ENCODE results near the gene TSPEAR. TPM values are rescaled to one million over a fixed set of nuclear protein-coding genes. Genes with fewer than 3 reads are reported as not detected.

TSPEAR gene
- total and polyA plus RNA-seq, 10 donors = 0.02 to 0.22 (median 0.03) TPM; not detected in 7

DNA sequence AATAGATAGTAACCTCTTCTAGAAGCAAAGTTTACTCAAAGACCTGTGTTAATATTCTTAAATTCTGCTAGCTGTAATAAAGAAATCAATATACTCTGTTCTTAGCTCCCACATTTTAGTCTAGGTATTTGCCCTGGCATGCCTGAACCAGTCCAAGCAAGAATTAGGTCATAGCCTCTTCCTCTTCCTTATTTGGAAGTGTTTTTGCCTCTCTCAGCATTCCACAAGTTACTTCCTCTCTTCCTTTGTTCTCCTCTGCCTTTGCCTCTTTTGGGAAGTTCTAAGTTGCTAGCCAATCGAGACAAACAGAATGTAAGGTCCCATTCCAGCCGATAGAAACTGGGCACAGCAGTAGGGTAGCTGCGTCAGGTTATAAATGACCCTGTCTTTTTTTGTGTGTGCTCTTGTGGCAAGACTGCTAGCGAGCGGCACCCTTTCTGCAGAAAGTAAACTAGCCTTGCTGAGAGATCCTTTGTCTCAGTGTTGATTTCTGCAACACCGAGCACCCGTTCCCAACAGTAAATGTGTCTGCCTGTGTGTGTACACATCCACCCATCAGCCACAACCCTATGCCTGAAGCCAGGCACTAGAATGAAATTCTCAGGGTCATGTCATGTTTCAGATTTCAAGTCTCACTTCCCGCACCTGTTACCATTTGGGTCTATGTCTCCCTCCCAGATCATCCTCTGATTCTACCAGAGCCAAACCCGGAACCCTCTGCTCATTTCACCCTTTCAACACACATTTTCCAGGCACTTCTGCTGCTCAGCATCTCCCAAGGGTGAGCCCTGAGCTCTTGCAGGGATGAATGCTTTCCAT is 218.6 kb downstream of the TSPEAR start:
- Histone ChIP-seq H3K36me3 (no peaks in the 10 kb centered on the region), H3K27ac (no peak overlapping the region), H3K27me3 (replicated peaks in 1 of 7) (peaks cover 0 to 23% (median 0%) of the 10 kb centered on the region in 7 donors), H3K4me3 (no peak overlapping the region), H3K9me3 (peaks cover 0 to 33% (median 26%) of the 10 kb centered on the region in 8 donors), H3K4me1 (peaks cover 0 to 17% (median 0%) of the 10 kb centered on the region in 6 donors)
- intact Hi-C loops (cut with DNase I; ENCODE audit: low total_unique reads) = no loop called here
- WGBS, 5 donors = 83 to 93% (median 88%) methylated on average over 9 of the region's 9 CpGs
- no peak for TF ChIP-seq POLR2AphosphoS5 (IDR thresholded peaks at IDR 0.05)
- no peak for TF ChIP-seq POLR2A (IDR thresholded peaks at IDR 0.05)
- TF ChIP-seq, protein P1, sequence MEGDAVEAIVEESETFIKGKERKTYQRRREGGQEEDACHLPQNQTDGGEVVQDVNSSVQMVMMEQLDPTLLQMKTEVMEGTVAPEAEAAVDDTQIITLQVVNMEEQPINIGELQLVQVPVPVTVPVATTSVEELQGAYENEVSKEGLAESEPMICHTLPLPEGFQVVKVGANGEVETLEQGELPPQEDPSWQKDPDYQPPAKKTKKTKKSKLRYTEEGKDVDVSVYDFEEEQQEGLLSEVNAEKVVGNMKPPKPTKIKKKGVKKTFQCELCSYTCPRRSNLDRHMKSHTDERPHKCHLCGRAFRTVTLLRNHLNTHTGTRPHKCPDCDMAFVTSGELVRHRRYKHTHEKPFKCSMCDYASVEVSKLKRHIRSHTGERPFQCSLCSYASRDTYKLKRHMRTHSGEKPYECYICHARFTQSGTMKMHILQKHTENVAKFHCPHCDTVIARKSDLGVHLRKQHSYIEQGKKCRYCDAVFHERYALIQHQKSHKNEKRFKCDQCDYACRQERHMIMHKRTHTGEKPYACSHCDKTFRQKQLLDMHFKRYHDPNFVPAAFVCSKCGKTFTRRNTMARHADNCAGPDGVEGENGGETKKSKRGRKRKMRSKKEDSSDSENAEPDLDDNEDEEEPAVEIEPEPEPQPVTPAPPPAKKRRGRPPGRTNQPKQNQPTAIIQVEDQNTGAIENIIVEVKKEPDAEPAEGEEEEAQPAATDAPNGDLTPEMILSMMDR (IDR thresholded peaks at IDR 0.05 in 8 of 11, conservative IDR thresholded peaks at IDR 0.05 in 3 of 11) = no peak
- no peak for DNase-seq

DNA sequence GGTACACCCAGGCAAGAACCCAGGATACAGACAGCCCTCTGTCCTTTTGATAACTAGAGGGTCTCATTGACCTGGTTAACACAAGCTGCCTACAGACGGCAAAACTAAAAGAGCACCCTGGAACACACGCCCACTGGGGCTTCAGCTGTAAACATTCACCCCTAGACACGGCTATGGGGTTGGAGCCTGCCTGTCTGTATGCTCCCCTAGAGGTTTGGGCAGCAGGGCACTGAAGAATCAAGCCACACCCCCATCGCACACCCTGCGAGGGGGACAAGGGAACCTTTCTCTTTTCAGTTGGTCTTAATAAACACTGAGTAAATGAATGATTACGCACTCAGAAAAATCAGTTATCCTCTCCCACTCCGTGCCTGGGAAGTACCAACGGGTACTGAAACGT is 220.6 kb downstream of the TSPEAR start:
- TF ChIP-seq, protein P1 (IDR thresholded peaks at IDR 0.05 in 8 of 11, conservative IDR thresholded peaks at IDR 0.05 in 3 of 11) = no peak
- TF ChIP-seq POLR2A (IDR thresholded peaks at IDR 0.05) (no peak), POLR2AphosphoS5 (IDR thresholded peaks at IDR 0.05) (no peak)
- Histone ChIP-seq H3K36me3 (no peaks in the 10 kb centered on the region), H3K4me1 (peaks cover 0 to 10% (median 0%) of the 10 kb centered on the region in 6 donors), H3K9me3 (peaks cover 0 to 34% (median 26%) of the 10 kb centered on the region in 8 donors), H3K27me3 (replicated peaks in 1 of 7) (peaks cover 0 to 12% (median 0%) of the 10 kb centered on the region in 7 donors), H3K4me3 (no peak overlapping the region), H3K27ac (no peak overlapping the region)
- peak; percentile 28 for DNase-seq
- intact Hi-C loops (cut with DNase I; ENCODE audit: low total_unique reads) = no loop called here
- 86 to 94% (median 90%) methylated on average over 9 of the region's 9 CpGs for WGBS, 5 donors

DNA sequence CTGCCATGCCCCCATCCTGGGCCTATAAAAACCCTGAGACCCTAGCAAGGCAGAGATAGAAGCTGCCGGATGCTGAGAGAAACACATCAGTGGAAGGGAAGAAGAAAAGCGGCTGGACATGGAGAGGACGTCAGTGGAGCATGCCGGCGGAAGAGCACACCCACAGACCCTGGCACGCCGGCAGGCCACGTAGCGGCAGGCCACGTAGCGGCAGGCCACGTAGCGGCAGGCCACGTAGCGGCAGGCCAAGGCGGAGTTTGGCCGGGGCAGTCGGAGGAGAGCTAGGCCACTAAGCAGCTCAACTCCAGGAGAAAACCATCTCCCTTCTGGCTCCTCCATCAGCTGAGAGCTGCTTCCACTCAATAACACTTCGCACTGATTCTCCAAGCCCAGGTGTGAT is 221.0 kb downstream of the TSPEAR start:
- Histone ChIP-seq H3K27ac (no peak overlapping the region), H3K9me3 (peaks cover 0 to 34% (median 26%) of the 10 kb centered on the region in 8 donors)

DNA sequence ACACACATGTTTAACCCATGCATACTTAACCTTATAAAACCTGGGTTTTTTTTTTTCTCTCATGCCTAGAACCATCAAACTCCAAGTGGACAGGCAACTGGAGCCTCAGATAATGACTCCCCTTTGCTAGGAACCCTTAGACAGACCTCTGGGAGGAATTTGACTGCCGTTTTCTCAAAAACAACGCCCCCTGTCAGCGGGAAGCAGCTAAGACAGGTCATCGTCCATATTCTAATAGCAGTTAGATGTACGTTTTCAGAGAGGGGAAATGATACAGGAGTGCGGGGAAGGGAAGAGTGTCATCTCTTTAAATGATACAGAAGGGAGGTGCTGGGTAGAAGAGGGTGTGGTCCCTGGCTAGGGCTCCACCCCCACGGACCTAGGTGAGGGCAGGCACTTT is 221.4 kb downstream of the TSPEAR start:
- no peak for TF ChIP-seq POLR2A (IDR thresholded peaks at IDR 0.05)
- TF ChIP-seq, protein P1 (IDR thresholded peaks at IDR 0.05 in 8 of 11, conservative IDR thresholded peaks at IDR 0.05 in 3 of 11) = no peak
- TF ChIP-seq POLR2AphosphoS5 (IDR thresholded peaks at IDR 0.05) = no peak
- Histone ChIP-seq H3K9me3 (peaks cover 0 to 34% (median 26%) of the 10 kb centered on the region in 8 donors), H3K27ac (no peak overlapping the region), H3K4me3 (no peak overlapping the region), H3K27me3 (replicated peaks in 1 of 7) (peaks cover 0 to 16% (median 0%) of the 10 kb centered on the region in 7 donors), H3K4me1 (peaks cover 0 to 5% (median 0%) of the 10 kb centered on the region in 6 donors), H3K36me3 (no peaks in the 10 kb centered on the region)
- DNase-seq = peak; percentile 15
- WGBS, 5 donors = 30 to 48% (median 33%) methylated on average over 7 of the region's 7 CpGs
- intact Hi-C loops (cut with DNase I; ENCODE audit: low total_unique reads) = no loop called here

More for the DNA sequence above, 221.0 kb downstream of the TSPEAR start:
- Histone ChIP-seq H3K36me3 (no peaks in the 10 kb centered on the region), H3K4me3 (no peak overlapping the region), H3K27me3 (replicated peaks in 1 of 7) (peaks cover 0 to 16% (median 0%) of the 10 kb centered on the region in 7 donors), H3K4me1 (peaks cover 0 to 9% (median 0%) of the 10 kb centered on the region in 6 donors)
- DNase-seq = peak; percentile 62
- intact Hi-C loops (cut with DNase I; ENCODE audit: low total_unique reads) = no loop called here
- no peak for TF ChIP-seq POLR2A (IDR thresholded peaks at IDR 0.05)
- TF ChIP-seq, protein P1 (IDR thresholded peaks at IDR 0.05 in 8 of 11, conservative IDR thresholded peaks at IDR 0.05 in 3 of 11) = no peak
- 91 to 97% (median 96%) methylated on average over 19 of the region's 19 CpGs for WGBS, 5 donors

Data from spleen (tissue), 11 donors.